WTC11 (cell line): ENCODE measurements around the gene TMEM151A. TPM values are rescaled to one million over a fixed set of nuclear protein-coding genes. Genes with fewer than 3 reads are reported as not detected.

Experiments used
- ATAC-seq: fragments of 200-7000 bp; cut with Tn5 transposase; 2 replicates; pipeline ENCODE4 v1.10.0; 2021; ENCODE audit warnings: mild to moderate bottlenecking, moderate library complexity
- CTCF ChIA-PET: fragments of 300-600 bp; sonication (Branson Sonifier 250); formaldehyde crosslinking; loops from one replicate; lab custom pipeline; 2021; ENCODE audit warnings: antibody characterized with exemption; lab: Charles Lee
- POLR2A ChIA-PET: fragments of 350-600 bp; sonication (Branson Sonifier 250); formaldehyde crosslinking; loops from one replicate; lab custom pipeline; 2021; ENCODE audit warnings: antibody characterized with exemption; lab: Charles Lee
- DNase-seq: peaks from one replicate; pipeline ENCODE4 v3.0.0; 2021; ENCODE audit warnings: low spot score
- H3K27ac Mint-ChIP-seq: 2 replicates; pipeline ENCODE4 v1.8.0; 2021; ENCODE audit warnings: mixed read lengths
- H3K27me3 Mint-ChIP-seq: 2 replicates; pipeline ENCODE4 v1.8.0; 2021; ENCODE audit warnings: low read depth, mild to moderate bottlenecking, moderate library complexity, mixed read lengths
- H3K36me3 Mint-ChIP-seq: 2 replicates; pipeline ENCODE4 v1.8.0; 2021; ENCODE audit warnings: mixed read lengths
- H3K4me1 Mint-ChIP-seq: 2 replicates; pipeline ENCODE4 v1.8.0; 2022; ENCODE audit warnings: mixed read lengths
- H3K4me3 Mint-ChIP-seq: 2 replicates; pipeline ENCODE4 v1.8.0; 2021; ENCODE audit warnings: mild to moderate bottlenecking, moderate library complexity, mixed read lengths
- H3K9me3 Mint-ChIP-seq: 2 replicates; pipeline ENCODE4 v1.8.0; 2021; ENCODE audit warnings: mixed read lengths
- AFF4 ChIP-seq: sonication (generic); formaldehyde crosslinking; IDR thresholded peaks from 2 replicates; pipeline ENCODE4 v1.8.1; 2023; ENCODE audit warnings: mild to moderate bottlenecking, missing genetic modification reagents, borderline replicate concordance
- ATF1 ChIP-seq: sonication (generic); formaldehyde crosslinking; IDR thresholded peaks from 2 replicates; pipeline ENCODE4 v1.8.1; 2023; ENCODE audit warnings: mild to moderate bottlenecking, moderate library complexity, missing genetic modification reagents
- ATF3 ChIP-seq: sonication (generic); formaldehyde crosslinking; conservative IDR thresholded peaks from 2 replicates; pipeline ENCODE4 v1.8.1; 2022; ENCODE audit warnings: mild to moderate bottlenecking, missing genetic modification reagents
- FOXK1 ChIP-seq: sonication (generic); formaldehyde crosslinking; IDR thresholded peaks from 2 replicates; pipeline ENCODE4 v1.8.0; 2022; ENCODE audit warnings: mild to moderate bottlenecking, moderate library complexity, missing genetic modification reagents
- FOXP1 ChIP-seq: sonication (generic); formaldehyde crosslinking; IDR thresholded peaks from 2 replicates; pipeline ENCODE4 v1.8.0; 2022; ENCODE audit warnings: missing genetic modification reagents, mild to moderate bottlenecking, moderate library complexity, borderline replicate concordance
- GRHL2 ChIP-seq: fragments of 250-450 bp; sonication (Bioruptor Pico); IDR thresholded peaks from 2 replicates; pipeline ENCODE4 v1.8.0; 2022; ENCODE audit warnings: mild to moderate bottlenecking, moderate library complexity; ENCODE audit not compliant: insufficient replicate concordance, severe bottlenecking
- HMGA2 ChIP-seq: fragments of 250-450 bp; sonication (Bioruptor Pico); IDR thresholded peaks from 2 replicates; pipeline ENCODE4 v1.4.0; 2021; ENCODE audit warnings: mild to moderate bottlenecking, moderate library complexity
- IRF2 ChIP-seq: sonication (generic); formaldehyde crosslinking; IDR thresholded peaks from 2 replicates; pipeline ENCODE4 v1.8.0; 2022; ENCODE audit warnings: low read depth, missing genetic modification reagents, borderline replicate concordance
- MYBL2 ChIP-seq: sonication (generic); formaldehyde crosslinking; IDR thresholded peaks from 2 replicates; pipeline ENCODE4 v1.8.1; 2023; ENCODE audit warnings: mild to moderate bottlenecking, moderate library complexity, missing genetic modification reagents
- NR1H2 ChIP-seq: sonication (generic); formaldehyde crosslinking; IDR thresholded peaks from 2 replicates; pipeline ENCODE4 v1.9.0; 2021; ENCODE audit warnings: mild to moderate bottlenecking, moderate library complexity, missing genetic modification reagents
- SMAD4 ChIP-seq: sonication (generic); formaldehyde crosslinking; IDR thresholded peaks from 2 replicates; pipeline ENCODE4 v1.8.0; 2022; ENCODE audit warnings: mild to moderate bottlenecking, missing genetic modification reagents
- SOX15 ChIP-seq: fragments of 250-450 bp; sonication (Bioruptor Pico); IDR thresholded peaks from 2 replicates; pipeline ENCODE4 v1.9.0; 2021; ENCODE audit warnings: mild to moderate bottlenecking
- SP1 ChIP-seq: sonication (generic); formaldehyde crosslinking; conservative IDR thresholded peaks from 2 replicates; pipeline ENCODE4 v1.8.1; 2022; ENCODE audit warnings: missing genetic modification reagents
- TCF7 ChIP-seq: sonication (generic); formaldehyde crosslinking; IDR thresholded peaks from 2 replicates; pipeline ENCODE4 v1.8.0; 2022; ENCODE audit warnings: mild to moderate bottlenecking, low read depth, missing genetic modification reagents, moderate library complexity
- TEAD1 ChIP-seq: sonication (generic); formaldehyde crosslinking; IDR thresholded peaks from 2 replicates; pipeline ENCODE4 v1.8.0; 2022; ENCODE audit warnings: mild to moderate bottlenecking, missing genetic modification reagents
- TEAD4 ChIP-seq: sonication (generic); formaldehyde crosslinking; IDR thresholded peaks from 2 replicates; pipeline ENCODE4 v1.8.0; 2022; ENCODE audit warnings: mild to moderate bottlenecking, missing genetic modification reagents
- TP53 ChIP-seq: sonication (generic); formaldehyde crosslinking; IDR thresholded peaks from 2 replicates; pipeline ENCODE4 v1.8.1; 2023; ENCODE audit warnings: mild to moderate bottlenecking, missing genetic modification reagents
- USF1 ChIP-seq: sonication (generic); formaldehyde crosslinking; IDR thresholded peaks from 2 replicates; pipeline ENCODE4 v1.8.0; 2022; ENCODE audit warnings: mild to moderate bottlenecking, missing genetic modification reagents
- ZMAT4 ChIP-seq: fragments of 250-450 bp; sonication (Bioruptor Pico); IDR thresholded peaks from 2 replicates; pipeline ENCODE4 v1.9.0; 2021; ENCODE audit warnings: mild to moderate bottlenecking
- ZNF416 ChIP-seq: fragments of 250-450 bp; sonication (Bioruptor Pico); IDR thresholded peaks from 2 replicates; pipeline ENCODE4 v1.9.0; 2021; ENCODE audit warnings: mild to moderate bottlenecking, inconsistent platforms
- ZNF423 ChIP-seq: fragments of 250-450 bp; sonication (Bioruptor Pico); IDR thresholded peaks from 2 replicates; pipeline ENCODE4 v2.1.2; 2022; ENCODE audit warnings: mild to moderate bottlenecking, moderate library complexity
- total RNA-seq: library from RNA; stranded (reverse); gene quantifications from 3 replicates; pipeline ENCODE4 v1.2.3, GENCODE V29; 2021

Gene TMEM151A
- total RNA-seq, 1 experiment from 2014 or later: 2.2 TPM

- no peak overlapping the region for H3K27ac Mint-ChIP-seq
- no peak for ATAC-seq
- ChIA-PET POLR2A (interaction anchor here (0.7 to 1.7 kb wide), 2 partner anchors 12 to 57 kb away, joined by 3 to 8 read pairs; no protein-coding TSS in a partner anchor), CTCF (interaction anchor here (1.0 to 2.1 kb wide), 2 partner anchors 12 to 42 kb away, joined by 3 to 27 read pairs; no protein-coding TSS in a partner anchor)
- DNase-seq: no peak
- TF ChIP-seq ZNF416 (no peak), ATF3 (no peak), AFF4 (CRISPR knock-in tag) (no peak), HMGA2 (CRISPR knock-in tag) (no peak), IRF2 (CRISPR knock-in tag) (no peak), TEAD1 (no peak), TEAD4 (CRISPR knock-in tag) (no peak)
- H3K4me1 Mint-ChIP-seq: peaks cover 15% of the 10 kb centered on the region
- H3K27me3 Mint-ChIP-seq: peaks cover 19% of the 10 kb centered on the region
- peaks cover 15% of the 10 kb centered on the region for H3K9me3 Mint-ChIP-seq
- peaks cover 8% of the 10 kb centered on the region for H3K36me3 Mint-ChIP-seq
- H3K4me3 Mint-ChIP-seq: no peak overlapping the region
Observed at GRCh38 chr11:66324664-66325063, 33.0 kb downstream of the TMEM151A start.

- TF ChIP-seq TEAD4 (CRISPR knock-in tag): no peak
- TF ChIP-seq GRHL2 (CRISPR knock-in tag): no peak
- no peak for TF ChIP-seq ZNF423 (CRISPR knock-in tag)
- no peak for TF ChIP-seq TEAD1
- no peak for TF ChIP-seq SP1 (CRISPR knock-in tag)
- TF ChIP-seq ATF1 (CRISPR knock-in tag): no peak
- no peak for TF ChIP-seq MYBL2
- TF ChIP-seq ZMAT4: no peak
- no peak for TF ChIP-seq SOX15 (CRISPR knock-in tag)
- no peak for TF ChIP-seq TP53 (CRISPR knock-in tag)
- TF ChIP-seq SMAD4: no peak
- TF ChIP-seq USF1: no peak
- TF ChIP-seq NR1H2 (CRISPR knock-in tag): no peak
- no peak for TF ChIP-seq FOXK1 (CRISPR knock-in tag)
- TF ChIP-seq FOXP1 (CRISPR knock-in tag): no peak
- no peak for TF ChIP-seq TCF7 (CRISPR knock-in tag)
- peaks cover 8% of the 10 kb centered on the region for H3K9me3 Mint-ChIP-seq
- H3K4me3 Mint-ChIP-seq: no peak overlapping the region
- DNase-seq (no peak), ATAC-seq (no peak)
- CTCF ChIA-PET: interaction anchor here (1.0 to 2.1 kb wide), 2 partner anchors 13 to 43 kb away, joined by 3 to 27 read pairs; no protein-coding TSS in a partner anchor
- no peak overlapping the region for H3K27ac Mint-ChIP-seq
- POLR2A ChIA-PET: interaction anchor here (1.7 kb wide), 1 partner anchor 13 kb away, joined by 8 read pairs; no protein-coding TSS in a partner anchor
- peaks cover 2% of the 10 kb centered on the region for H3K36me3 Mint-ChIP-seq
- peaks cover 15% of the 10 kb centered on the region for H3K4me1 Mint-ChIP-seq
- H3K27me3 Mint-ChIP-seq: peaks cover 13% of the 10 kb centered on the region
Observed at GRCh38 chr11:66325263-66325671, 33.6 kb downstream of the TMEM151A start.
